GM21515 (cell line): ENCODE data around the gene DMBX1.

Source experiments
- ATAC-seq: cut with Tn5 transposase; IDR thresholded peaks from one replicate; pipeline ENCODE4 v1.9.1; 2021; ENCODE audit not compliant: unreplicated experiment

The DMBX1 gene

GRCh38 chr1:46481961-46482360, 7.7 kb upstream of the DMBX1 start:
- ATAC-seq, result no peak

DNA sequence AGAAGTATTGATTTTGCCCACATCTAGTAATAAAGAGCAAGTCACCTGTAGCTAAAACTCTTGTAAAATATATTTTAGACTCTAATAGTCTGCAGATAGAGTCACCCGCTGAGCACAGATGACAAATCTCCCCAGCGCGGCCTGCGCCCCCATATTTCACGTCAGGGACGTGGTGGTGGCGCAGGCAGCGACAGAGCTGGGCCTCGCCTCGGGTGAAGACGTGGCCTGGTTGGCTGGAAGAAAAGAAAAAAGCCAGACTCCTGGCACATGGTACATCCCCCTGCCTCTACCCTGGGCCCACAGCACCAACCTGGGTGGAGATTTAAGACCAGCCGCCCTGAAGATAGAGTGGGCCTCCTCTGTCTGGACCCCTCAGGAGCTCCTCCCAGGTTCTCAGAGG, 6.0 kb upstream of the DMBX1 start:
- no peak for ATAC-seq

DNA sequence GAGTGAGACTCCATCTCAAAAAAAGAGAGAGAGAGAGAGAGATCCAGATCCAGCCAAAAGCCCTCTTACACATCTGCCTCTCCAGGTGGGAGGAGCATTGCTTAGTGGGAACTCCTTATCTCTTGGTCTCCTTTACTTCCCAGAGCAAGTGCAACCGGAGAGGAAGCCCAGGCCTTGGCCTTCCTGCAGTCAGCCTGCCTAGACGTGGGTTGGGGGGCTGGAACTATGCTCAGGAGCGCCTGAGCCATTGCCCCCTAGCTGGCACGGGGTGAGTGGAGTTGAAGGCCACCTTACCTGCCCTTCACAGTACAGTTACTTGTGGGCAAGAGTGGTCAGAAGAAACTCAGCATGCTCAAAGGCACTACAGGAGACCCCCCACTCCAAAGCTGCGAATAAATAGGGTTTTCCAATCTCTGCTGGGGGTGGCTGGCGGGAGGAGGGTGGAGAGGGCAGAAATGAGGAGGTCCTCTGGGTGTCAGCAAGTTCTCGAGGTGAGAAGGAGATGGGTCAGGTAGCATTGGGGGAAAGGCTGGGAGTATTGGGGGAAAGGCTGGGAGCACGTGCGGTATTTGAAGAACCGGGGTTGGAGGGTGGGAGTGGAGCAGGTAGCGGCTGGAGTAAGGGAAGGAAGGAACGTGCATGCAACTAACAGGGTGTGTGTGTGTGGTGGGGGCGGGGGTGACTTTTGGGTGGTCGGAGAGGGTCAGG, 4.7 kb upstream of the DMBX1 start:
- no peak for ATAC-seq

- ATAC-seq, result no peak
Measured at GRCh38 chr1:46485564-46486431, 3.8 kb upstream of the DMBX1 start.

DNA sequence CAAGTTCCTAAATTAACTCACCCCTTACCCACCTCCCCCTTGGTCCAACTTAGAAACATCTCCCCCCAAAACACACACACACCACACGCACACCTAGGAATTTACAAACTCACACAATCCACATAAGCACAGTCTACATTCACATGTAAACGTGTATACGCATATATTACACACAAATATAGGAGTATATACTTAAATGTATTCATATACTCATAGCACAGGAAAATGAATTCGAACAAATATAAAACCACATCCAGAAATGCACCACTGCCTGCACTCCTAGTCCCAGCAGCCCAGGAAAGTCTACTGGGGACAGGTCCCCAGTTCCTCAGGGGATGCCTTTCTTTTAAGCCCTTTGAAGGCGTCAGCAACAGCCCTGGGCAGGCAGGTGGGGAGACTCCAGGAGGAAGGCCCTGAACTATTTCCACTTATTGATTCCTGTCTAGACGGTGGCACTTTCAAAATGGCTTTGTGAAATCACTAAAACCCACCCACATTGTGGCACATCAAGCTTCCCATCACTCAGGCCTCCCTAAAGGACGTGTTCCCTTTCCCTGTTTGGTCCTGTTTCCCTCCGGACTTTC, 3.1 kb upstream of the DMBX1 start:
- ATAC-seq, result no peak

DNA sequence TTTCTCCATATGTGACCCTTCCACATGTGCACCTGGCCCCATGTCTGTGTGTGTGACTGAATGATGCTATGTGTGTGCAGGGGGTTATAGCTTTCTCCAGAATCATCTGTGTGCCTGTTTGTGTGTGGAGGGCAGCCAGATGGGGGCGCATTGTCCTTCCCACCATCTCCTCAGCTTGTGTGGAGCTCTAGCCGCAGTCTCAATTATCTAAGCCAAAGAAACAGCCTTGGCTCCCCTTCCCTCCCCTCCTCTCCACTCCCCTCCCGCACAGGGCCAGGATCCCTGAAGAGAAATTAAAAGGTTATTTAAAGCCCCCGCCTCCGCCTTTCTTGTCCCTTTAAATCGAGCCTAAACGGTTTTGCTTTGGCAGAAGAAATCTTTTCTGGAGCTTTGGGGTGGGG, 1.8 kb upstream of the DMBX1 start:
- ATAC-seq, result no peak

DNA sequence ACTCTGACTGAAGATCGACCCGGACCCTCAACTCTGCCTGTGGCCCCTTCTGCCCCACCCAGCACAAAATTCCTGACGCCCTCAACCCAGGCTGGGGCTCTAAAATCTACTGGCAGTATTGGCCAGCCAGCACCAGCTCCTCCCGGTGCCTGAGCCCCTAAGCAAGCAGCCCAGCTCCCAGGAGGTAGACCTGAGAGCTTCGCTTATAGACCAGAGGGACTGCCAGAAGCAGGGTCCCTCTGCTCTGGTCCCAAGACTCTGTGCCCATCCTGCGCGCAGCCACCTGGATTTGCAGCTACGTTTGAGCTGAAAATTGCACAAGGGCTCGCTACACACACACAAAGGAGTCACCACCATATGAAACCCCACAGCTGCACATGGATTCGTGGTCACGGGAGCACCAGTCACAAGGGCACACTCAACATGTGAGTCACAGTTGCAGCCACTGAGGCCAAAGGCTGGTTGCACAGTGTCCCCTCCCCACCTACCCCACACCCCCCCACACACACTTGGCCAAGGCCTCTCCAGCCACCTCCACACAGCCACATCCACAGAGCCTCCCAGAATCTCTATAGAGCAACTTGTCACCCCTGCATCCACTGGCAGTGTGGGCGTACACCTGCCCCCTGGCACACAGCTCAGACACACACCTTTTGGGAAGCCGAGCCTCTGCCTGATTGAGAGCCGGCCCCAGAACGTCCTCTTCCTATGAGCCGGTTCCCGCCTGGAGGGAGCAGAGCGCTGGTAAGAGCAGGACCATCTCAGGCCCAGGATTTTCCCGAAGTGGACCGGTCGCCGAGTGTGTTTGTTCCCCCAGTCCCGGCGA, 1.1 kb upstream of the DMBX1 start:
- ATAC-seq, result no peak

GRCh38 chr1:46489169-46489637, 433 bp upstream of the DMBX1 start:
- no peak for ATAC-seq

- no peak for ATAC-seq
Measured at GRCh38 chr1:46490406-46490655, 695 bp downstream of the DMBX1 start.

DNA sequence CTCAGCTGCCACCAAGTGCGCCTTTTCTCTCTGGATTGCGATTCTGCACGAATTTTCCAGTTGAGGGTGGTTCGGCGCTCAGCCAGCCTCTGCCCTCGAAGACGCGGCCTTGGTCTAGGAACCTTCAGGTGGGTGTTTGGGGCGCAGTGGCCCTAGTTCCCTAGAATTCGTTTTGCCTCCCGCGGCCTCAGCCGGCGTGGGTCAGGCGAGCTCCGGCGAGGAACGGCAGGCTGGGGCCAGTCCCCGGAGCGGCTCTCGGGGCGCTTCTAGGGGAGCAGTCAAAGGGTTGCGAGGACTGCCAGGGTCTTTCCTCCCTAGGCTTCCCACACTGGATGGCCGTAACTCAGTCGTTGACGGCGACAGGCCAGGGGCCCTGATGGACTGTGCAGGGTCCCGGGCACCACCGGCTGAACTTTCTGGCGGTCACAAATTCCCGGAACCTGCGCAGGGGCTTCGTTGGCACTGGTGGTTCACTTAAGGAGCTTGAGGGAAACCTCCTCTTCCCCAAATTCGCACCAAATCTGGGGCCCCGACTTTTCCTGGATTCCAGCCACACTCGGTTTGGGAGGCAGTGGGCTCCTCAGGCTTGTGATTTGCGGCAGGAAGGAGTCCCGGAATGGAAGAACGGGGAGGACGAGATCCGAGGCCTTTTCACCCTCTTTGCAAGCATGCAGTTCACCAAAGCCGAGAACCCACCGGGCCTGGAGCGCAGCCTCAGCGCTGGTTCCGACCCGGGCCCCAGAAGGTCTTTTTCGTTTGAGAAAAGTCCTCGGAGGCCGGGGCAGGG, 1.2 kb downstream of the DMBX1 start:
- no peak for ATAC-seq

- no peak for ATAC-seq
Measured at GRCh38 chr1:46491443-46492268, 2.0 kb downstream of the DMBX1 start.

GRCh38 chr1:46492269-46492853, 2.7 kb downstream of the DMBX1 start:
- no peak for ATAC-seq

GRCh38 chr1:46492871-46493270, 3.2 kb downstream of the DMBX1 start:
- no peak for ATAC-seq

GRCh38 chr1:46493316-46494032, 3.8 kb downstream of the DMBX1 start:
- ATAC-seq, result no peak

GRCh38 chr1:46494910-46495309, 5.3 kb downstream of the DMBX1 start:
- no peak for ATAC-seq

DNA sequence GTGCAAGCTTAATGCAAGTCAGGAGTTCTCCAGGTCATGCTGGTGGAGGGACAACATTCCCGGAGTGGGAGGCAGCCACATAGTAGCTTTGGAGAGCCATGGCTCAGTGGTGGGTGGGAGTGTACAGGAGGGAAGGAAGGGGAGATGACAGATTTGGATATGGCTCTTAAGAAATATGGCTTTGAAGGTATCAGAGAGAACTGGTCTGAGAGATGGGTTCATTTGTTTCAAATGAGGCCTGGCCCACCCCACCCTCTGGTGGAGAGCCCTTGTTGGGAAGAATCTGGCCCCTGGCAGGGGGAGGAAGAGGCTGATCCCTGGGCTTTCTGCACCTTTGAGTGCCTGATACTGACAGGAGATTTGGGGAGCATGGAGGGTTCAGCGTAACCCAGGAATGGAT, 6.1 kb downstream of the DMBX1 start:
- ATAC-seq, result no peak

- no peak for ATAC-seq
Measured at GRCh38 chr1:46496505-46496904, 6.9 kb downstream of the DMBX1 start.

DNA sequence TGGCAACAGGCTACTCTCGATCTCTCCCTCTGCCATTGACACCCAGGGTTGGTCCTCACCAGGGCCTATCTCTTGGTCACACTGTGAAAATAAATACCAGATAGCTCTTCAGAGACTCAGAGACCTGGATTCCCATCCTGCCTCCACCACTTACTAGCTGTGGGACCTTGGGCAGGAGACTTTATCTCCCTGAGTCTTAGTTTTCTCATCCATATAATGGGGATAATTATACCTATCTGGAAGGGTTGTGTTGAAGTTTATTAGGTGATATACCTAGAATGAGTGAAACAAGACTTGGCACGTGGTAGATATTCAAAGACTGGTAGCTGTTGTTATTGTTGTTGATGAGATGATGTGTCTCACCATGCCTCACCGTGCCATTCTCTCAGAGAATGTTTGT, 7.4 kb downstream of the DMBX1 start:
- no peak for ATAC-seq

- no peak for ATAC-seq
Measured at GRCh38 chr1:46497665-46498064, 8.0 kb downstream of the DMBX1 start.
